ENCODE results near the gene LGALS12.

The LGALS12 gene

GRCh38 chr11:63505857-63506528 lies at the start of gene LGALS12:
Gene LGALS12, plus strand, starts transcription at chr11:63506084. Its CDS starts 375 bp downstream, at chr11:63506459.
- no peaks in the 10 kb centered on the region for H3K9me3 ChIP-seq (ENCODE audit: control insufficient read depth in 2 of 2, low read length in 2 of 2)
- H3K36me3 ChIP-seq (ENCODE audit: control insufficient read depth in 2 of 2, insufficient read depth in 2 of 2, low read length in 2 of 2) = no peaks in the 10 kb centered on the region
- no peaks in the 10 kb centered on the region for H3K27me3 ChIP-seq (ENCODE audit: control insufficient read depth in 1 of 2, insufficient read depth in 2 of 2, low read length in 2 of 2)
- no peak within 1 kb of the TSS for H3K4me3 ChIP-seq (ENCODE audit: low read length in 2 of 2)
- H3K27ac ChIP-seq (ENCODE audit: low read length) = no peak within 1 kb of the TSS
- H3K9ac ChIP-seq (ENCODE audit: low read length in 2 of 2) = no peak within 1 kb of the TSS
- H3K4me1 ChIP-seq (ENCODE audit: control insufficient read depth, insufficient read depth, low read length) = peaks cover 12% of the 10 kb centered on the region

- Histone ChIP-seq H3K4me3 (ENCODE audit: low read length in 2 of 2) (no peak overlapping the region), H3K27ac (ENCODE audit: low read length) (no peak overlapping the region), H3K4me1 (ENCODE audit: control insufficient read depth, insufficient read depth, low read length) (no peaks in the 10 kb centered on the region), H3K9ac (ENCODE audit: low read length in 2 of 2) (no peak overlapping the region), H3K9me3 (ENCODE audit: control insufficient read depth in 2 of 2, low read length in 2 of 2) (no peaks in the 10 kb centered on the region), H3K27me3 (ENCODE audit: control insufficient read depth in 1 of 2, insufficient read depth in 2 of 2, low read length in 2 of 2) (no peaks in the 10 kb centered on the region), H3K36me3 (ENCODE audit: control insufficient read depth in 2 of 2, insufficient read depth in 2 of 2, low read length in 2 of 2) (peaks cover 0 to 2% of the 10 kb centered on the region in 2 donors)
Measured at GRCh38 chr11:63459586-63459985, 46.3 kb upstream of the LGALS12 start.

- Histone ChIP-seq H3K4me3 (ENCODE audit: low read length in 2 of 2) (no peak overlapping the region), H3K9me3 (ENCODE audit: control insufficient read depth in 2 of 2, low read length in 2 of 2) (no peaks in the 10 kb centered on the region), H3K36me3 (ENCODE audit: control insufficient read depth in 2 of 2, insufficient read depth in 2 of 2, low read length in 2 of 2) (peaks cover 0 to 2% of the 10 kb centered on the region in 2 donors), H3K27ac (ENCODE audit: low read length) (no peak overlapping the region), H3K4me1 (ENCODE audit: control insufficient read depth, insufficient read depth, low read length) (no peaks in the 10 kb centered on the region), H3K9ac (ENCODE audit: low read length in 2 of 2) (no peak overlapping the region), H3K27me3 (ENCODE audit: control insufficient read depth in 1 of 2, insufficient read depth in 2 of 2, low read length in 2 of 2) (no peaks in the 10 kb centered on the region)
Measured at GRCh38 chr11:63462137-63462536, 43.7 kb upstream of the LGALS12 start.

- Histone ChIP-seq H3K4me3 (ENCODE audit: low read length in 2 of 2) (no peak overlapping the region), H3K9ac (ENCODE audit: low read length in 2 of 2) (no peak overlapping the region), H3K27me3 (ENCODE audit: control insufficient read depth in 1 of 2, insufficient read depth in 2 of 2, low read length in 2 of 2) (no peaks in the 10 kb centered on the region), H3K4me1 (ENCODE audit: control insufficient read depth, insufficient read depth, low read length) (no peaks in the 10 kb centered on the region), H3K36me3 (ENCODE audit: control insufficient read depth in 2 of 2, insufficient read depth in 2 of 2, low read length in 2 of 2) (peaks cover 0 to 2% of the 10 kb centered on the region in 2 donors), H3K27ac (ENCODE audit: low read length) (no peak overlapping the region), H3K9me3 (ENCODE audit: control insufficient read depth in 2 of 2, low read length in 2 of 2) (no peaks in the 10 kb centered on the region)
Measured at GRCh38 chr11:63470311-63470710, 35.6 kb upstream of the LGALS12 start.

GRCh38 chr11:63472372-63472771 lies 33.5 kb upstream of the LGALS12 start:
- H3K4me3 ChIP-seq (ENCODE audit: low read length in 2 of 2) = no peak overlapping the region
- H3K9me3 ChIP-seq (ENCODE audit: control insufficient read depth in 2 of 2, low read length in 2 of 2) = no peaks in the 10 kb centered on the region
- H3K27ac ChIP-seq (ENCODE audit: low read length) = no peak overlapping the region
- H3K36me3 ChIP-seq (ENCODE audit: control insufficient read depth in 2 of 2, insufficient read depth in 2 of 2, low read length in 2 of 2) = peaks cover 0 to 2% of the 10 kb centered on the region in 2 donors
- H3K9ac ChIP-seq (ENCODE audit: low read length in 2 of 2) = no peak overlapping the region
- no peaks in the 10 kb centered on the region for H3K27me3 ChIP-seq (ENCODE audit: control insufficient read depth in 1 of 2, insufficient read depth in 2 of 2, low read length in 2 of 2)
- no peaks in the 10 kb centered on the region for H3K4me1 ChIP-seq (ENCODE audit: control insufficient read depth, insufficient read depth, low read length)

- no peak overlapping the region for H3K4me3 ChIP-seq (ENCODE audit: low read length in 2 of 2)
- H3K4me1 ChIP-seq (ENCODE audit: control insufficient read depth, insufficient read depth, low read length) = peaks cover 3% of the 10 kb centered on the region
- H3K36me3 ChIP-seq (ENCODE audit: control insufficient read depth in 2 of 2, insufficient read depth in 2 of 2, low read length in 2 of 2) = no peaks in the 10 kb centered on the region
- no peaks in the 10 kb centered on the region for H3K27me3 ChIP-seq (ENCODE audit: control insufficient read depth in 1 of 2, insufficient read depth in 2 of 2, low read length in 2 of 2)
- H3K27ac ChIP-seq (ENCODE audit: low read length) = no peak overlapping the region
- no peak overlapping the region for H3K9ac ChIP-seq (ENCODE audit: low read length in 2 of 2)
- H3K9me3 ChIP-seq (ENCODE audit: control insufficient read depth in 2 of 2, low read length in 2 of 2) = no peaks in the 10 kb centered on the region
Measured at GRCh38 chr11:63476618-63477017, 29.3 kb upstream of the LGALS12 start.

GRCh38 chr11:63478896-63479295 lies 27.0 kb upstream of the LGALS12 start:
- peak overlapping the region in 1 of 2 donors; percentile 23 for H3K4me3 ChIP-seq (ENCODE audit: low read length in 2 of 2)
- H3K9me3 ChIP-seq (ENCODE audit: control insufficient read depth in 2 of 2, low read length in 2 of 2) = no peaks in the 10 kb centered on the region
- H3K36me3 ChIP-seq (ENCODE audit: control insufficient read depth in 2 of 2, insufficient read depth in 2 of 2, low read length in 2 of 2) = no peaks in the 10 kb centered on the region
- H3K27ac ChIP-seq (ENCODE audit: low read length) = no peak overlapping the region
- H3K9ac ChIP-seq (ENCODE audit: low read length in 2 of 2) = no peak overlapping the region
- H3K4me1 ChIP-seq (ENCODE audit: control insufficient read depth, insufficient read depth, low read length) = peaks cover 3% of the 10 kb centered on the region
- no peaks in the 10 kb centered on the region for H3K27me3 ChIP-seq (ENCODE audit: control insufficient read depth in 1 of 2, insufficient read depth in 2 of 2, low read length in 2 of 2)

- H3K9ac ChIP-seq (ENCODE audit: low read length in 2 of 2) = no peak overlapping the region
- H3K27ac ChIP-seq (ENCODE audit: low read length) = no peak overlapping the region
- no peaks in the 10 kb centered on the region for H3K27me3 ChIP-seq (ENCODE audit: control insufficient read depth in 1 of 2, insufficient read depth in 2 of 2, low read length in 2 of 2)
Measured at GRCh38 chr11:63480039-63480438, 25.8 kb upstream of the LGALS12 start.

GRCh38 chr11:63485777-63486176 lies 20.1 kb upstream of the LGALS12 start:
- peaks cover 3% of the 10 kb centered on the region in 2 donors for H3K9me3 ChIP-seq (ENCODE audit: control insufficient read depth in 2 of 2, low read length in 2 of 2)
- peaks cover 9% of the 10 kb centered on the region for H3K4me1 ChIP-seq (ENCODE audit: control insufficient read depth, insufficient read depth, low read length)
- no peak overlapping the region for H3K27ac ChIP-seq (ENCODE audit: low read length)
- no peaks in the 10 kb centered on the region for H3K27me3 ChIP-seq (ENCODE audit: control insufficient read depth in 1 of 2, insufficient read depth in 2 of 2, low read length in 2 of 2)
- no peaks in the 10 kb centered on the region for H3K36me3 ChIP-seq (ENCODE audit: control insufficient read depth in 2 of 2, insufficient read depth in 2 of 2, low read length in 2 of 2)
- no peak overlapping the region for H3K9ac ChIP-seq (ENCODE audit: low read length in 2 of 2)
- no peak overlapping the region for H3K4me3 ChIP-seq (ENCODE audit: low read length in 2 of 2)

More at GRCh38 chr11:63480039-63480438, 25.8 kb upstream of the LGALS12 start:
- no peaks in the 10 kb centered on the region for H3K36me3 ChIP-seq (ENCODE audit: control insufficient read depth in 2 of 2, insufficient read depth in 2 of 2, low read length in 2 of 2)
- H3K4me3 ChIP-seq (ENCODE audit: low read length in 2 of 2) = no peak overlapping the region
- H3K9me3 ChIP-seq (ENCODE audit: control insufficient read depth in 2 of 2, low read length in 2 of 2) = no peaks in the 10 kb centered on the region
- H3K4me1 ChIP-seq (ENCODE audit: control insufficient read depth, insufficient read depth, low read length) = peaks cover 3% of the 10 kb centered on the region

GRCh38 chr11:63488789-63489188 lies 17.1 kb upstream of the LGALS12 start:
- Histone ChIP-seq H3K36me3 (ENCODE audit: control insufficient read depth in 2 of 2, insufficient read depth in 2 of 2, low read length in 2 of 2) (no peaks in the 10 kb centered on the region), H3K4me3 (ENCODE audit: low read length in 2 of 2) (no peak overlapping the region), H3K4me1 (ENCODE audit: control insufficient read depth, insufficient read depth, low read length) (peaks cover 13% of the 10 kb centered on the region), H3K9me3 (ENCODE audit: control insufficient read depth in 2 of 2, low read length in 2 of 2) (peaks cover 3% of the 10 kb centered on the region in 2 donors), H3K27ac (ENCODE audit: low read length) (no peak overlapping the region), H3K27me3 (ENCODE audit: control insufficient read depth in 1 of 2, insufficient read depth in 2 of 2, low read length in 2 of 2) (no peaks in the 10 kb centered on the region), H3K9ac (ENCODE audit: low read length in 2 of 2) (no peak overlapping the region)

- Histone ChIP-seq H3K9ac (ENCODE audit: low read length in 2 of 2) (peak overlapping the region in 1 of 2 donors; percentile 59), H3K4me3 (ENCODE audit: low read length in 2 of 2) (peak overlapping the region in 1 of 2 donors; percentile 80), H3K9me3 (ENCODE audit: control insufficient read depth in 2 of 2, low read length in 2 of 2) (peaks cover 3% of the 10 kb centered on the region in 2 donors), H3K27ac (ENCODE audit: low read length) (peak overlapping the region; percentile 77), H3K27me3 (ENCODE audit: control insufficient read depth in 1 of 2, insufficient read depth in 2 of 2, low read length in 2 of 2) (no peaks in the 10 kb centered on the region), H3K4me1 (ENCODE audit: control insufficient read depth, insufficient read depth, low read length) (peaks cover 16% of the 10 kb centered on the region), H3K36me3 (ENCODE audit: control insufficient read depth in 2 of 2, insufficient read depth in 2 of 2, low read length in 2 of 2) (no peaks in the 10 kb centered on the region)
Measured at GRCh38 chr11:63489879-63490278, 16.0 kb upstream of the LGALS12 start.
